CD4-positive, alpha-beta memory T cell (primary cell): Measurements from ENCODE around the gene FGF4. TPM values are rescaled to one million over a fixed set of nuclear protein-coding genes. Genes with fewer than 3 reads are reported as not detected.

Source experiments
- CTCF ChIA-PET: fragments of 350-600 bp; sonication (Branson Sonifier 250); formaldehyde crosslinking; loops from one replicate; lab custom pipeline; 2021; ENCODE audit warnings: inconsistent platforms; ENCODE audit not compliant: partially characterized antibody; lab: Charles Lee
- POLR2A ChIA-PET: fragments of 350-600 bp; sonication (Branson Sonifier 250); formaldehyde crosslinking; loops from one replicate; lab custom pipeline; 2021; ENCODE audit not compliant: partially characterized antibody; lab: Charles Lee
- DNase-seq, 5 donors: peaks; one replicate each; pipeline versions ENCODE4 v3.0.0 to v3.0.0-alpha.2; 2020 to 2022; ENCODE audit warnings: mixed read lengths in 1 of 5
- H3K27ac ChIP-seq: one replicate; pipeline ENCODE4 v1.7.0; 2013; ENCODE audit warnings: low read depth, low read length
- H3K27me3 ChIP-seq: 2 replicates; pipeline ENCODE4 v1.7.0; 2013; ENCODE audit warnings: mild to moderate bottlenecking, low read length, moderate library complexity; ENCODE audit not compliant: insufficient read depth
- H3K36me3 ChIP-seq: 2 replicates; pipeline ENCODE4 v1.7.0; 2013; ENCODE audit warnings: mild to moderate bottlenecking, low read length, moderate library complexity; ENCODE audit not compliant: insufficient read depth
- H3K4me1 ChIP-seq: 2 replicates; pipeline ENCODE4 v1.7.0; 2013; ENCODE audit warnings: mild to moderate bottlenecking, low read length, moderate library complexity; ENCODE audit not compliant: insufficient read depth
- H3K4me3 ChIP-seq, 2 donors: one replicate each; pipeline ENCODE4 v1.7.0; 2013; ENCODE audit warnings: low read length in 2 of 2, mild to moderate bottlenecking in 1 of 2
- H3K9me3 ChIP-seq, 2 donors: one replicate each; pipeline ENCODE4 v1.7.0; 2013; ENCODE audit warnings: low read length in 2 of 2, control low read depth in 1 of 2; ENCODE audit not compliant: control insufficient read depth in 1 of 2
- H3K27ac Mint-ChIP-seq, 7 donors: one replicate each; pipeline ENCODE4 v1.8.0; 2020 to 2021; ENCODE audit warnings: mixed read lengths in 7 of 7, mild to moderate bottlenecking in 6 of 7, inconsistent platforms in 3 of 7, moderate library complexity in 3 of 7
- H3K27me3 Mint-ChIP-seq, 2 donors: one replicate each; pipeline ENCODE4 v1.8.0; 2020 to 2021; ENCODE audit warnings: mixed read lengths in 2 of 2
- H3K36me3 Mint-ChIP-seq, 2 donors: one replicate each; pipeline ENCODE4 v1.8.0; 2020 to 2021; ENCODE audit warnings: mixed read lengths in 2 of 2, inconsistent platforms in 1 of 2, mild to moderate bottlenecking in 1 of 2
- H3K4me1 Mint-ChIP-seq, 4 donors: one replicate each; pipeline ENCODE4 v1.8.0; 2020 to 2021; ENCODE audit warnings: mixed read lengths in 4 of 4, mild to moderate bottlenecking in 1 of 4
- H3K4me3 Mint-ChIP-seq, 8 donors: one replicate each; pipeline ENCODE4 v1.8.0; 2020 to 2021; ENCODE audit warnings: mixed read lengths in 8 of 8, mild to moderate bottlenecking in 7 of 8, moderate library complexity in 6 of 8, inconsistent platforms in 3 of 8
- H3K9me3 Mint-ChIP-seq, 8 donors: one replicate each; pipeline ENCODE4 v1.8.0; 2020 to 2021; ENCODE audit warnings: mixed read lengths in 8 of 8, mild to moderate bottlenecking in 5 of 8, inconsistent platforms in 3 of 8, moderate library complexity in 1 of 8
- intact Hi-C: fragments of 100-400 bp; cut with micrococcal nuclease; formaldehyde crosslinking; loops from one replicate; pipeline ENCODE4 v1.15.1; 2023
- polyA plus RNA-seq, 2 donors: library from polyadenylated mRNA; unstranded; fragments of 300-500 nt; fragmentation: Illumina TruSeq; gene quantifications; one replicate each; pipeline ENCODE4 v1.2.3, GENCODE V29; 2021
- total RNA-seq, 2 experiments: library from RNA; stranded (reverse); gene quantifications; one replicate each; pipeline ENCODE4 v1.2.3, GENCODE V29; 2021

FGF4 gene
- total and polyA plus RNA-seq, 4 experiments from 2014 or later: not detected

DNA sequence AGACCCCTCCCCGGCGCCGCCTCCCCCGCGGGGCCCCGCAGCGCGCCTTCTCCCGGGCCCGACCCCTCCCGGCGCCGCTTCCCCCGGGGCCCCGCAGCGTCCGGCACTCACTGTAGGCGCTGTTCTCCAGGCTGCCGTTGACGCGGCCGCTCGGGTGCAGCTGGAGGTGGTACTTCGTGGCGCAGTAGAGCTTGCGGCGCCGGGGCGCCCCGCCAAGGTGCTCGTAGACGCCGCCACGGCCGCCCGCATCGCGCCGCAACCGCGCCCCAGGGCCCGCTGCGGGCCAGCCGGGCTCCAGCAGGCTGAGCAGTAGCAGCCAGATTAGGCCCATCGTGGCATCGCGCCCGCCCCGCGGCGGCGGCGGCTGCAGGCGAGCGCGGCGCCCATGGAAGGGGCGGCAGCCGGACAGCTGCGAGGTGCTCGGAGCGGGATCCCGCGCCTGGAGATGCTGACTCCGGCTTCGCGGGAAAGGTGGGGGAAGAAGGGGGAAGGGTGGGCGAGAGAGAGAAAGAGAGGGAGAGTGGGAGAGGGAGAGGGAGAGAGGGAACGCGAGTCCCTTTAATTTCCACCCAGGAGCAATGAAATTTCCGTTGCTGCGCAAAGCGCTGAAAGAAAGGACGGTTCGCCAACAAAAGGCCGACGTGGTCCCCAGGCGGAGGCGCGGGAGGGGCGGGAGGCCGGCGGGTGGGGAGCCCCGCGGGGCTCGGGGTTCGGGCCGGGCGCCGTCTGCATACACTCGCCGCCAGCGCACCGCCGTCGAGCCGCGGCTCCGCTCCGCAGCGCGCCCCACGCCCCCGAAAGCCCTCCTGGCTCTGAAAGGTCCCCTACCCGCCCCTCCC, 43.7 kb upstream of the FGF4 start, which contains the start of gene FGF3:
TSS of gene FGF3 (minus strand) at position 814 of the 839 bp plus-strand sequence. CDS start at position 331, 483 bp downstream.
- peaks cover 0 to 2% (median 0%) of the 10 kb centered on the region in 8 donors for H3K9me3 Mint-ChIP-seq
- ChIA-PET CTCF (no interaction called here), POLR2A (no interaction called here)
- H3K36me3 Mint-ChIP-seq: no peaks in the 10 kb centered on the region
- H3K4me1 Mint-ChIP-seq: peaks cover 0 to 6% (median under 1%) of the 10 kb centered on the region in 4 donors
- Histone ChIP-seq H3K4me3 (no peak within 1 kb of the TSS), H3K27ac (no peak within 1 kb of the TSS), H3K9me3 (no peaks in the 10 kb centered on the region), H3K4me1 (no peaks in the 10 kb centered on the region), H3K36me3 (no peaks in the 10 kb centered on the region), H3K27me3 (peaks cover 7% of the 10 kb centered on the region)
- no peak within 1 kb of the TSS for H3K27ac Mint-ChIP-seq
- no peak within 1 kb of the TSS for H3K4me3 Mint-ChIP-seq
- no peak for DNase-seq
- H3K27me3 Mint-ChIP-seq: peaks cover 20 to 26% of the 10 kb centered on the region in 2 donors
- intact Hi-C loops: no loop called here

- POLR2A ChIA-PET: no interaction called here
- Histone ChIP-seq H3K4me1 (no peaks in the 10 kb centered on the region), H3K27me3 (peaks cover 7% of the 10 kb centered on the region), H3K9me3 (no peaks in the 10 kb centered on the region), H3K36me3 (no peaks in the 10 kb centered on the region), H3K27ac (no peak overlapping the region), H3K4me3 (no peak overlapping the region)
- intact Hi-C loops: no loop called here
- Mint-ChIP-seq H3K9me3 (peaks cover 0 to 2% (median 0%) of the 10 kb centered on the region in 8 donors), H3K27me3 (peaks cover 21 to 24% of the 10 kb centered on the region in 2 donors), H3K36me3 (no peaks in the 10 kb centered on the region), H3K4me3 (no peak overlapping the region), H3K27ac (no peak overlapping the region), H3K4me1 (peaks cover 0 to 6% (median under 1%) of the 10 kb centered on the region in 4 donors)
- CTCF ChIA-PET: no interaction called here
- no peak for DNase-seq
These were observed 43.1 kb upstream of the FGF4 start for GRCh38 chr11:69818231-69818602.

- CTCF ChIA-PET: no interaction called here
- no peak for DNase-seq
- H3K4me3 ChIP-seq: no peak overlapping the region
- intact Hi-C loops: no loop called here
- H3K4me1 Mint-ChIP-seq: peaks cover 0 to 6% (median under 1%) of the 10 kb centered on the region in 4 donors
- no peaks in the 10 kb centered on the region for H3K36me3 Mint-ChIP-seq
- POLR2A ChIA-PET: no interaction called here
- H3K9me3 Mint-ChIP-seq: peaks cover 0 to 2% (median 0%) of the 10 kb centered on the region in 8 donors
- H3K27me3 Mint-ChIP-seq: peaks cover 21% of the 10 kb centered on the region in 2 donors
- no peak overlapping the region for H3K4me3 Mint-ChIP-seq
- no peaks in the 10 kb centered on the region for H3K9me3 ChIP-seq
- H3K27ac ChIP-seq: no peak overlapping the region
- no peaks in the 10 kb centered on the region for H3K36me3 ChIP-seq
- peaks cover 7% of the 10 kb centered on the region for H3K27me3 ChIP-seq
- H3K4me1 ChIP-seq: no peaks in the 10 kb centered on the region
- H3K27ac Mint-ChIP-seq: no peak overlapping the region
These were observed 42.4 kb upstream of the FGF4 start for GRCh38 chr11:69817265-69818230.

DNA sequence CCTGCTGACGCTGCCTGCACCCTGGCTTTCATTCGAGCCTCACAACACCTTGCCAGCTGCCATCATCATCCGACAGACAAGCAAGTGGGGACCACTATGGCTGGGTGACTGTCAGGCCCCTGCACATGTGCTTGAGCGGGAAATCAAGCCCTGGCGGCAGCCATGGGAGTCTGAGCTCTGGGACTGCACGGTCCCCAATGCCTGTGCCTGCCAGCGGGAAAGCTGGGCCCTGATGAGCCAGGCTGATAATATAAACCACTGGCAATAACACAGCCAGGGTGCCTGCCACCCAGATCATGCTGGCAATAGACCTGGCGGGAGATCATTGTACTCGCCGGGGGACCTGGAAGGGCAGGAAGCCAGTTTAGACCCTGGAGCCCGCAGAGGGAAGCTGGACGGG, 41.5 kb upstream of the FGF4 start:
- intact Hi-C loops: no loop called here
- Mint-ChIP-seq H3K27me3 (peaks cover 17 to 21% of the 10 kb centered on the region in 2 donors), H3K4me3 (no peak overlapping the region), H3K4me1 (peaks cover 0 to 6% (median under 1%) of the 10 kb centered on the region in 4 donors), H3K9me3 (peaks cover 0 to 2% (median 0%) of the 10 kb centered on the region in 8 donors), H3K36me3 (no peaks in the 10 kb centered on the region), H3K27ac (no peak overlapping the region)
- no peak overlapping the region for H3K4me3 ChIP-seq
- H3K4me1 ChIP-seq: no peaks in the 10 kb centered on the region
- peaks cover 7% of the 10 kb centered on the region for H3K27me3 ChIP-seq
- no peaks in the 10 kb centered on the region for H3K36me3 ChIP-seq
- H3K27ac ChIP-seq: no peak overlapping the region
- H3K9me3 ChIP-seq: no peaks in the 10 kb centered on the region
- POLR2A ChIA-PET: no interaction called here
- CTCF ChIA-PET: no interaction called here
- DNase-seq: no peak

DNA sequence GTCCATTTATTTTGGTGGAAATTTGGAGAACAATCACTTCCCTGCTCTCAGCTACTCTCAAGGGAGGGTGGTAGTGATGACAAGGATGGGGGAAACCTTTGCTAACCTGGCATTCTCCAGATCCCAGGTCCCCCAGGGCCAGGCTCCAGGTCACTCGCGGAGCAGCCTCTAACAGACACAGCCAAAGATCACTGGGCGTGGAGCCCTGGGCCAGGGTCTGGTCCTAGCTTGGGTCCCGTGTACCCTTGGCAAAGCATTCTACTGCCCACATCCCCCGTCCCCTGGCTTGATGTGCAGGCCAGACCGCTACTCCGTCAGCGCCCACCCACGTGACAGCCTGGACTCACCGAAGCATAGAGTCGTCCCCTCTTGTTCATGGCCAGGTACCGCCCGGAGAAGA, 40.8 kb upstream of the FGF4 start:
- Mint-ChIP-seq H3K4me1 (peaks cover 0 to 6% (median under 1%) of the 10 kb centered on the region in 4 donors), H3K27me3 (peaks cover 16 to 21% of the 10 kb centered on the region in 2 donors), H3K27ac (no peak overlapping the region), H3K4me3 (no peak overlapping the region), H3K9me3 (peaks cover 0 to 2% (median 0%) of the 10 kb centered on the region in 8 donors), H3K36me3 (no peaks in the 10 kb centered on the region)
- POLR2A ChIA-PET: no interaction called here
- intact Hi-C loops: no loop called here
- H3K4me3 ChIP-seq: no peak overlapping the region
- no peaks in the 10 kb centered on the region for H3K4me1 ChIP-seq
- H3K9me3 ChIP-seq: no peaks in the 10 kb centered on the region
- H3K27me3 ChIP-seq: peaks cover 7% of the 10 kb centered on the region
- H3K36me3 ChIP-seq: no peaks in the 10 kb centered on the region
- CTCF ChIA-PET: no interaction called here
- DNase-seq: no peak
- no peak overlapping the region for H3K27ac ChIP-seq

- no peak for DNase-seq
- intact Hi-C loops: no loop called here
These were observed 39.8 kb upstream of the FGF4 start for GRCh38 chr11:69814902-69815301.

GRCh38 chr11:69814411-69814810, 39.3 kb upstream of the FGF4 start:
- no peak overlapping the region for H3K27ac ChIP-seq
- Mint-ChIP-seq H3K27ac (no peak overlapping the region), H3K36me3 (no peaks in the 10 kb centered on the region), H3K4me3 (no peak overlapping the region), H3K4me1 (peaks cover 0 to 6% (median 1%) of the 10 kb centered on the region in 4 donors), H3K27me3 (peaks cover 10 to 16% of the 10 kb centered on the region in 2 donors), H3K9me3 (peaks cover 0 to 2% (median 0%) of the 10 kb centered on the region in 8 donors)
- POLR2A ChIA-PET: no interaction called here
- intact Hi-C loops: no loop called here
- H3K4me1 ChIP-seq: no peaks in the 10 kb centered on the region
- CTCF ChIA-PET: no interaction called here
- H3K9me3 ChIP-seq: no peaks in the 10 kb centered on the region
- H3K27me3 ChIP-seq: peaks cover 7% of the 10 kb centered on the region
- no peak for DNase-seq
- no peaks in the 10 kb centered on the region for H3K36me3 ChIP-seq
- no peak overlapping the region for H3K4me3 ChIP-seq

More at GRCh38 chr11:69814902-69815301, 39.8 kb upstream of the FGF4 start:
- Histone ChIP-seq H3K36me3 (no peaks in the 10 kb centered on the region), H3K27ac (no peak overlapping the region), H3K9me3 (no peaks in the 10 kb centered on the region), H3K4me3 (no peak overlapping the region), H3K27me3 (peaks cover 7% of the 10 kb centered on the region), H3K4me1 (no peaks in the 10 kb centered on the region)
- ChIA-PET POLR2A (no interaction called here), CTCF (no interaction called here)
- H3K27me3 Mint-ChIP-seq: peaks cover 9 to 15% of the 10 kb centered on the region in 2 donors
- H3K27ac Mint-ChIP-seq: no peak overlapping the region
- peaks cover 0 to 6% (median under 1%) of the 10 kb centered on the region in 4 donors for H3K4me1 Mint-ChIP-seq
- H3K4me3 Mint-ChIP-seq: no peak overlapping the region
- H3K36me3 Mint-ChIP-seq: no peaks in the 10 kb centered on the region
- H3K9me3 Mint-ChIP-seq: peaks cover 0 to 2% (median 0%) of the 10 kb centered on the region in 8 donors
